Fibroblast of lung (primary cell): ENCODE results near the gene ZBTB7C. TPM values are rescaled to one million over a fixed set of nuclear protein-coding genes. Genes with fewer than 3 reads are reported as not detected.

Experiments used
- DNase-seq, 2 donors: peaks; one replicate each; pipeline versions ENCODE4 v3.0.0 to v3.0.0-alpha.2; 2010; ENCODE audit warnings: low read depth in 2 of 2
- H2AFZ ChIP-seq: 2 replicates; pipeline ENCODE4 v1.5.1; 2012; ENCODE audit warnings: low read length, control low read depth, inconsistent platforms
- H3K27ac ChIP-seq: 2 replicates; pipeline ENCODE4 v1.5.1; 2011; ENCODE audit warnings: low read length, control low read depth; ENCODE audit not compliant: insufficient read depth
- H3K27me3 ChIP-seq: 2 replicates; pipeline ENCODE4 v1.5.1; 2011; ENCODE audit warnings: mild to moderate bottlenecking, low read length; ENCODE audit not compliant: control insufficient read depth, insufficient read depth
- H3K36me3 ChIP-seq: 2 replicates; pipeline ENCODE4 v1.5.1; 2011; ENCODE audit warnings: low read length; ENCODE audit not compliant: control insufficient read depth, insufficient read depth
- H3K4me1 ChIP-seq: 2 replicates; pipeline ENCODE4 v1.5.1; 2011; ENCODE audit warnings: low read length; ENCODE audit not compliant: control insufficient read depth, insufficient read depth; ENCODE audit errors: extremely low read depth
- H3K4me2 ChIP-seq: 2 replicates; pipeline ENCODE4 v1.5.1; 2011; ENCODE audit warnings: low read length, control low read depth; ENCODE audit not compliant: insufficient read depth; ENCODE audit errors: extremely low read depth
- H3K4me3 ChIP-seq, 4 experiments: fragments of 200-600 bp in 1 of 4; sonication (generic) in 1 of 4; replicated peaks in 1 of 4; 2 replicates each; pipeline ENCODE4 v1.5.1; 2011 to 2016; ENCODE audit warnings: low read length in 4 of 4, low read depth in 3 of 4, mild to moderate bottlenecking in 3 of 4, control low read depth in 2 of 4, inconsistent platforms in 1 of 4, mixed read lengths in 1 of 4; ENCODE audit not compliant: insufficient read depth in 1 of 4; ENCODE audit errors: control extremely low read depth in 1 of 4
- H3K79me2 ChIP-seq: 2 replicates; pipeline ENCODE4 v1.5.1; 2012; ENCODE audit warnings: mild to moderate bottlenecking, low read length, inconsistent platforms; ENCODE audit not compliant: control insufficient read depth, insufficient read depth
- H3K9ac ChIP-seq: 2 replicates; pipeline ENCODE4 v1.5.1; 2011; ENCODE audit warnings: mild to moderate bottlenecking, low read length, control low read depth; ENCODE audit not compliant: insufficient read depth
- H3K9me3 ChIP-seq: 2 replicates; pipeline ENCODE4 v1.5.1; 2012; ENCODE audit warnings: low read depth, low read length; ENCODE audit not compliant: control insufficient read depth, insufficient read depth
- H4K20me1 ChIP-seq: 2 replicates; pipeline ENCODE4 v1.5.1; 2011; ENCODE audit warnings: low read length; ENCODE audit not compliant: control insufficient read depth, insufficient read depth; ENCODE audit errors: extremely low read depth
- EZH2 ChIP-seq: IDR thresholded peaks from 2 replicates; pipeline ENCODE4 v1.5.1; 2012; ENCODE audit warnings: low read length, control low read depth, mild to moderate bottlenecking; ENCODE audit errors: missing control alignments
- polyA plus RNA-seq, 2 donors: library from polyadenylated mRNA; depleted of rRNA in 1 of 2; stranded (reverse) in 1 of 2; unstranded in 1 of 2; fragments of >200 nt; gene quantifications; 2 replicates each; pipeline ENCODE4 v1.2.1, GENCODE V29; 2011 to 2012; ENCODE audit warnings: missing spikeins in 1 of 2
- total RNA-seq: library from RNA; depleted of rRNA; stranded (reverse); fragments of >200 nt; gene quantifications from 2 replicates; pipeline ENCODE4 v1.2.1, GENCODE V29; 2014
- TF ChIP-seq, protein P1 (sequence below), 2 donors: IDR thresholded peaks in 1 of 2; conservative IDR thresholded peaks in 1 of 2; 1 replicate in 1 of 2; 2 replicates in 1 of 2; pipeline ENCODE4 v1.5.1; 2011 to 2012; ENCODE audit warnings: low read length in 2 of 2, control low read depth in 1 of 2, inconsistent platforms in 1 of 2, low read depth in 1 of 2, mild to moderate bottlenecking in 1 of 2

ZBTB7C gene
- total and polyA plus RNA-seq, 2 donors (not counting 1 experiment from before 2014, with no cell fraction given), result 0.19 to 0.33 TPM

DNA sequence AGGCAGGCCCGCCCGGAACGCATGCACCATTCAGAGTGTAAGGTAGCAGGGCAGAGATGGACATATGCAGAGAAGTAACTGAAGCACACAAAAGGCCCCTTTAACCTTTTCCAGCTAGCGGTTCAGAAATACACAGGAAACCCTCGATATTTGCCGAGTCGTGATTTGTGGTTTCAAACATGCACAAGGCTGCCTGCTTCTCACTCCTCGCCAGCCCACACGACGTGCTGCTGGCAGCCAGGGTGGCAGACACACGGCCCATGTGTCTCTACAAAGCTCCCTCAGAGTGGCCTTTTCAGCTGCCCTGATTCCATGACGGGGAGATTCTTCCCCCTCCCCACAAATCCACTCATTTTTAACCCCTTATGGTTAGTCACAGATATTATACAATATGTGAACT, 23.6 kb downstream of the ZBTB7C start:
- H3K4me1 ChIP-seq, result no peaks in the 10 kb centered on the region
- no peak overlapping the region for H3K9ac ChIP-seq
- DNase-seq, result no peak
- H3K4me2 ChIP-seq, result no peak overlapping the region
- H3K9me3 ChIP-seq, result no peaks in the 10 kb centered on the region
- no peaks in the 10 kb centered on the region for H3K27me3 ChIP-seq
- no peak overlapping the region for H3K4me3 ChIP-seq
- no peak overlapping the region for H3K27ac ChIP-seq
- TF ChIP-seq, protein P1, sequence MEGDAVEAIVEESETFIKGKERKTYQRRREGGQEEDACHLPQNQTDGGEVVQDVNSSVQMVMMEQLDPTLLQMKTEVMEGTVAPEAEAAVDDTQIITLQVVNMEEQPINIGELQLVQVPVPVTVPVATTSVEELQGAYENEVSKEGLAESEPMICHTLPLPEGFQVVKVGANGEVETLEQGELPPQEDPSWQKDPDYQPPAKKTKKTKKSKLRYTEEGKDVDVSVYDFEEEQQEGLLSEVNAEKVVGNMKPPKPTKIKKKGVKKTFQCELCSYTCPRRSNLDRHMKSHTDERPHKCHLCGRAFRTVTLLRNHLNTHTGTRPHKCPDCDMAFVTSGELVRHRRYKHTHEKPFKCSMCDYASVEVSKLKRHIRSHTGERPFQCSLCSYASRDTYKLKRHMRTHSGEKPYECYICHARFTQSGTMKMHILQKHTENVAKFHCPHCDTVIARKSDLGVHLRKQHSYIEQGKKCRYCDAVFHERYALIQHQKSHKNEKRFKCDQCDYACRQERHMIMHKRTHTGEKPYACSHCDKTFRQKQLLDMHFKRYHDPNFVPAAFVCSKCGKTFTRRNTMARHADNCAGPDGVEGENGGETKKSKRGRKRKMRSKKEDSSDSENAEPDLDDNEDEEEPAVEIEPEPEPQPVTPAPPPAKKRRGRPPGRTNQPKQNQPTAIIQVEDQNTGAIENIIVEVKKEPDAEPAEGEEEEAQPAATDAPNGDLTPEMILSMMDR (conservative IDR thresholded peaks at IDR 0.05 in 1 of 2, IDR thresholded peaks at IDR 0.05 in 1 of 2; ENCODE audit: low read depth in 1 of 2, low read length in 2 of 2), result no peak
- no peak for TF ChIP-seq EZH2
- no peaks in the 10 kb centered on the region for H4K20me1 ChIP-seq
- H3K79me2 ChIP-seq, result no peaks in the 10 kb centered on the region
- H3K36me3 ChIP-seq, result no peaks in the 10 kb centered on the region
- H2AFZ ChIP-seq, result no peak overlapping the region

DNA sequence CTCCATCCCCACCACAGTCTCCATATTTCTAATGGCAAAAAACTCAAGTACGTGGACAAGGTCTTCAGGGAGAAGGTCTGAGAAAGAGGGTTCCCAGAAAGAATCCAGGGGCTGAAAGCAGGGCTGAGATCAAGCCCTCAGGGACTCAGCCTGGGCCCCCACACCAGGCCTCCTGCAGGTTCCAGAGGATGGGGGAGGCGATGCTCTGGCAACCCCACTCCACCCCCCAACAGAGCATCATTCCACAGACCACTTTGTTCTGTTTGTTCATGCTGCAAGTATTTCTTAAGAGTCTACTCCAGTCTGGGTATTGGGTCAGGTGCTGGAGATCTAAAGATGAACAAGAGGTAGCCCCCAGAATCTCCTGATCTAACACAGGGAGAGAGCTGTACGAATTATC, 32.2 kb downstream of the ZBTB7C start:
- TF ChIP-seq, protein P1 (conservative IDR thresholded peaks at IDR 0.05 in 1 of 2, IDR thresholded peaks at IDR 0.05 in 1 of 2; ENCODE audit: low read depth in 1 of 2, low read length in 2 of 2), result no peak
- TF ChIP-seq EZH2, result no peak
- Histone ChIP-seq H3K27me3 (peaks cover 10% of the 10 kb centered on the region), H3K27ac (no peak overlapping the region)

DNA sequence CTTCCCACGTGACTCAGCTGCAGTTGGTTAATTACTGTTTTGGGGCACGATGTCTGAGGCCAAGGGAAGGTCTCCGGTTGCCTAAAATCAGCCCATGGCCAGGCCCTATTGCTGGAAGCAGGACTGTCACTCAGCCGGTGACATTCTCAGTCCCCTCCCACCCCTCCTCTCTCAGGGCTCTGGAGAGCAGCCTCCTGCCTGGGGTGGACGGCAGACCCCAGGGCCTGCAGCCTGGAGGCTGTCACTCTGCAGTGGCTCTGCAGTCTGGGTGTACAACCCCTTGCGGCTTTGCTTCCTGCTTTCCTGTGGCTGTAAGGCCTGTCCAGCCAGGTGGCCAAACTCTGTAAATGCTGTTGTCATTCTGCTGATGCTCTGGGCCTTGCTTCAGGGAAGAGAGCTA, 32.8 kb downstream of the ZBTB7C start:
- no peak for DNase-seq
- Histone ChIP-seq H3K9ac (no peak overlapping the region), H3K27me3 (peaks cover 10% of the 10 kb centered on the region), H4K20me1 (no peaks in the 10 kb centered on the region), H3K9me3 (no peaks in the 10 kb centered on the region), H2AFZ (no peak overlapping the region), H3K36me3 (no peaks in the 10 kb centered on the region), H3K4me2 (no peak overlapping the region), H3K4me1 (no peaks in the 10 kb centered on the region), H3K4me3 (no peak overlapping the region), H3K27ac (no peak overlapping the region), H3K79me2 (no peaks in the 10 kb centered on the region)
- TF ChIP-seq, protein P1 (conservative IDR thresholded peaks at IDR 0.05 in 1 of 2, IDR thresholded peaks at IDR 0.05 in 1 of 2; ENCODE audit: low read depth in 1 of 2, low read length in 2 of 2), result no peak
- no peak for TF ChIP-seq EZH2

More for the DNA sequence above, 32.2 kb downstream of the ZBTB7C start:
- no peaks in the 10 kb centered on the region for H3K36me3 ChIP-seq
- no peak overlapping the region for H3K9ac ChIP-seq
- no peaks in the 10 kb centered on the region for H3K4me1 ChIP-seq
- no peak overlapping the region for H3K4me2 ChIP-seq
- DNase-seq, result no peak
- no peaks in the 10 kb centered on the region for H3K79me2 ChIP-seq
- no peaks in the 10 kb centered on the region for H3K9me3 ChIP-seq
- no peak overlapping the region for H2AFZ ChIP-seq
- no peak overlapping the region for H3K4me3 ChIP-seq
- H4K20me1 ChIP-seq, result no peaks in the 10 kb centered on the region
